ENCODE results near the gene KCNQ1OT1.

Gene KCNQ1OT1

DNA sequence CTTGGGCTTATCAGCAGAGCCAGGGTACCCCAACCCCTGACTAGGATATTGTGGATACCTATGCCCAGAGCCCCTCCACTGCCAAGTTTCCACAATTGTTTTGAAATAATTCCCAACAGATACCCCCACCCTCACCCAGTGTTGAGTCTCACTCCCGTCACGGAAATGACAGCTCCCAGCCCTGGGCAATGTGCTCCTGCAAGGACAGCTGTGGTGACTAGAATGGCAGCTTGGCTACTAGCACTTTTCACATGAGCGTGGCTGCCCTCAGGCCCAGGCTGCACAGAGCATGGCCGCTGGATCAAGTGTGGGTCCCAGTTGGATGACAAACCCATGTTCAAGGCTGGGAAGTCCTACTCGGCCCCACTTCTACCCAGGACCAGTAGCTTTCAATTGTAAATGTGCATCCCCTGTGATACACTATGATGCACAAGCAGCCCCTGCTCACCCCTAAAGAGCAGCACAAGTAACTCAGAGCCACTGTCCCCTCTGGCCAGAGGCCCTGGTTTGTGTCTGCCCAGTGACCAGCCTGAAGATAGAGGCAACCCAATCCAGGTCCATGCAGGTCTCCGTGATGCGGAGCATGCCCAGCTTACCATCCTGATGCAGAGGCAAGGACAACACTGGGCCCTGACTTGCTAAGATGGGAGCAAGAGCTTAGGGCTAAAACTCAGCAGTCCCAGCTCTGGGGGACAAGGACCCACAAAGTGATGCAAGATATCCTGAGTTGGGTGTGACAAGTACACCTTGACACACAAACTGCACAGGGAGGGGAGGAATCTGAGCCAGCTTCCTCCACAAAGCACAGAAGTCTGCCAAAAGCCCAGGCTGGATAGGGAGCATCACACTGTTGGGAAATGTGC, 13.2 kb downstream of the KCNQ1OT1 start:
- no peak for DNase-seq (ENCODE audit: low read depth)

GRCh38 chr11:2685566-2686359, 14.0 kb downstream of the KCNQ1OT1 start:
- no peak for DNase-seq (ENCODE audit: low read depth)

GRCh38 chr11:2685051-2685450, 14.7 kb downstream of the KCNQ1OT1 start:
- DNase-seq (ENCODE audit: low read depth): no peak

- DNase-seq (ENCODE audit: low read depth): no peak
Measured at GRCh38 chr11:2684581-2684980, 15.2 kb downstream of the KCNQ1OT1 start.

DNA sequence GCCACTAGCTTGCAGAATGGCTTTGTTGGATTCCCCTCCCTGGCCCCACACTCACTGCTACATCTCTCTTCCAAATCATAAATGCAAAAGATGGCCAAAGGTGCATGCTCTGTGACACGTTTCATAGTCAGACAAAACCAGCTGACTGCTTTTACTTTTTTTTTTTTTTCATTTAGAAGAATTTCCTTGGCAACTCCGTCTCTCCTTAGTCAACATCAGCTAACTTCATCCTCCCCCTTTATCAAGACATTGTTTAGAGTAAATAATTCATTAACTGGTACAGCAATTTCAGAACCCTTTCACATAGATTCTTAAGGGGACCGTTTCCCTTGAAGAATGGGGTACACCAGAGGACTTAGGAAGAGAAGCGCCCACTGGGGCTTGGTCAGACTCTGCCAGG, 16.0 kb downstream of the KCNQ1OT1 start:
- no peak for DNase-seq (ENCODE audit: low read depth)

- no peak for DNase-seq (ENCODE audit: low read depth)
Measured at GRCh38 chr11:2681408-2682145, 18.2 kb downstream of the KCNQ1OT1 start.

DNA sequence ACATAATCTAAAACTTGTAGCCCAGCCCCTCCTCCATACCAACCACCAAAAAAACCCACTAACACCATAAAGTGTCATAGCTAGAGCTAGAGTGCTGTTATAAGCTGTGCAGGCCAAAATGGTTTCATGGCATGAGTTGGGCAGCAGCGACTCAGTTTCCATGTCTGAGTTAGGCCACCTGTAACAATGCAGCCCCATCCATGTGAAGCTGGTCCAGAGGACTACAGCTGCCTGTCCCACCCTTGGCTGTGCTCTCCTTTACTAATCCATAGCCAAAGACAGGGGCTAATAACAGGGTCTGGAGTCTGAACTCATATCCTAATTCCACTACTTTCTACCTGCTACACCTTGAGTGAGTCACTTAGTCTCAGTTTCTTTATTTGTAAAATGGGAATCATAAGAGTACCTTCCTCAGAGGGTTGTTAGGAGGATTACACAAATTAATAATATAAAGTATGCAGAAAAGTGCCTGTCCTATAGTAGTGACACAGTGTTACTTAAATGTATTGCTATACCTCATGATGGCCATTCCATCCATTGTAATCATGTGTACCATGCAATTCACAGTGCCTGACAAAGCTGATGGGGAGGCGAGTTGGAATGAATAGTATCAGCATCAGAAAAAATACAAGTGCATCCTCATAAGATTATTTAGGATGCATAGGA, 20.6 kb downstream of the KCNQ1OT1 start:
- no peak for DNase-seq (ENCODE audit: low read depth)

GRCh38 chr11:2678396-2678795, 21.4 kb downstream of the KCNQ1OT1 start:
- no peak for DNase-seq (ENCODE audit: low read depth)

DNA sequence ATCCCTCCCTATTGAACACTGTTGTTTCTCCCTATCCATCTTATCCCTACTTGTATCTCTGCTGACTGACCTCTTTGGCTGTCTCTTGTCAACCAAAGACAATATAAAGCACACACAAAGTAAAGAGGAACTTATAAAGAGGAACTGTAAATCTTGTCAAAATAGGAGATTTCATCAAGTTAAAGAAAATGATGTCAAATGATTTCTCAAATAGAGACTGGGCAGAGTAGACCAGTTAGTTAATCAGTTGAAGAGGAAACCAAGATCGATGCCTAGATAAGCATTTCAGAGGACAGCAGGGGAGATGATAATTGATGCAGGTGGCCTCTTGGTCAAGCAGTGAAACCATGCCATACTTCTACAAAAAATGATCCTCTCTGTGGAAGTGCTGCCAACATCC, 22.7 kb downstream of the KCNQ1OT1 start:
- DNase-seq (ENCODE audit: low read depth): no peak

- DNase-seq (ENCODE audit: low read depth): no peak
Measured at GRCh38 chr11:2675540-2675939, 24.3 kb downstream of the KCNQ1OT1 start.

GRCh38 chr11:2674658-2675131, 25.1 kb downstream of the KCNQ1OT1 start:
- DNase-seq (ENCODE audit: low read depth): no peak

DNA sequence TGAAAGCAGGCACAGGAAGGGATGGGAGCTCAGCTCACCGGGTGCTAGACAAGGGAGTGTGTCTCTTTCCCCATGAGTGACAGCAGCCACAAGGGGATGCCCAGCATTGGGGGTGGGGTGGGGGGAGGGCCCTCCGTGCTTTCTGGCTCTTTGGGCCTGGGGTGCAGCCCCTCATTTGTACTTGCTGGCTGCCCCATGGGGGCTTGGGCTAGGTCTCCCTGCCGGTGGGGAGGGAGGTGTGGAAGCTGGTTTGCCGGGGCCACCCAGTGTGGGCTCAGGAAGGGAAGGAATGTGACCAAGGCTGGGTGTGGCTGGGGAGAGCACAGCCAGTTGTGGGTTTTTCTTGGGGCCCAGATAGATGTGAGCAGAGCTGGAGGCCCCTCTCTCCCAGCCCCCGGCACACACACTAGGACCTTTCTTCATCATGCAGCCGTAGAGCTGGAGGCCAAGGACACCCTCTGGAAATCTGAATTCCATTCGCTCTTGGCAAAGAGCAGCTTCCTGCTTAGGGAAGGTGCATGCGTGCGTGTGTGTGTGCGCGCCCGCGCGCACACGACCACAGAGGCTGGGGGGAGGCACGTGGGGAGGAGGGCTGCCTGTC, 25.8 kb downstream of the KCNQ1OT1 start:
- no peak for DNase-seq (ENCODE audit: low read depth)

- no peak for DNase-seq (ENCODE audit: low read depth)
Measured at GRCh38 chr11:2673250-2673610, 26.6 kb downstream of the KCNQ1OT1 start.

DNA sequence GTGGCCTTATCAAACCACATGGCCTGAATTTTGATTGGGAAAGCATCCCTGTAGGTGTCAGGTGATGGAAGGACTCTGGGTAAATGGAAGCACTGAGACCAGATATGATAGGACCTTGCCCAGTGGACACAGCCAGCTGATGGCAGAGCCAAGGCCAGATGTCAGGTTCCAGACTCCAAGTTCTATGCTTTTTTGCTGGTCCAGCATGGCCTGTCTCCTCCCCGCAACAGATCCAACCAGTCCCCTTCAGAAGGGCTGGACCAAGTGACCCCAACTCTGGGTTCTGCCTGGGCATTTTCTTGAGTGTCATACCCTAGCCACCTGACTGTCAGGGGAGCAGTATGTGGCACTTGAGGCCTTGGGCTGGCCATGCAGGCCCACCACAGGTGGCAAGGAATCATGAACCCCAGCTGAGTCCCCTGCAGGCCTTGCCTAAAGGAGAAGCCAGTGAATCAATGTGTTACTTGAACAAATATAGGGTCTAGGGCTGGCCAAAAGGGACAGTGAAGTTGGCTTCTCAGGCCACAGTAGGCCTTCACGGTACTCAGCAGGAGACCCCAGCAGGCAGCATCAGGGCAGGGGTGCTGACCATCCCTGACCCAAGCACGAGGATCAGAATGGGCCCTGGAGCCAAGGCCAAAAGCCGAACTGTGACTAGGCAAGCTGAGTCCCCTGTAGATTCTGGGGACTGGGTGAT, 27.1 kb downstream of the KCNQ1OT1 start:
- DNase-seq (ENCODE audit: low read depth): no peak

GRCh38 chr11:2671748-2672147, 28.0 kb downstream of the KCNQ1OT1 start:
- no peak for DNase-seq (ENCODE audit: low read depth)

- DNase-seq (ENCODE audit: low read depth): no peak
Measured at GRCh38 chr11:2670541-2671100, 29.2 kb downstream of the KCNQ1OT1 start.

DNA sequence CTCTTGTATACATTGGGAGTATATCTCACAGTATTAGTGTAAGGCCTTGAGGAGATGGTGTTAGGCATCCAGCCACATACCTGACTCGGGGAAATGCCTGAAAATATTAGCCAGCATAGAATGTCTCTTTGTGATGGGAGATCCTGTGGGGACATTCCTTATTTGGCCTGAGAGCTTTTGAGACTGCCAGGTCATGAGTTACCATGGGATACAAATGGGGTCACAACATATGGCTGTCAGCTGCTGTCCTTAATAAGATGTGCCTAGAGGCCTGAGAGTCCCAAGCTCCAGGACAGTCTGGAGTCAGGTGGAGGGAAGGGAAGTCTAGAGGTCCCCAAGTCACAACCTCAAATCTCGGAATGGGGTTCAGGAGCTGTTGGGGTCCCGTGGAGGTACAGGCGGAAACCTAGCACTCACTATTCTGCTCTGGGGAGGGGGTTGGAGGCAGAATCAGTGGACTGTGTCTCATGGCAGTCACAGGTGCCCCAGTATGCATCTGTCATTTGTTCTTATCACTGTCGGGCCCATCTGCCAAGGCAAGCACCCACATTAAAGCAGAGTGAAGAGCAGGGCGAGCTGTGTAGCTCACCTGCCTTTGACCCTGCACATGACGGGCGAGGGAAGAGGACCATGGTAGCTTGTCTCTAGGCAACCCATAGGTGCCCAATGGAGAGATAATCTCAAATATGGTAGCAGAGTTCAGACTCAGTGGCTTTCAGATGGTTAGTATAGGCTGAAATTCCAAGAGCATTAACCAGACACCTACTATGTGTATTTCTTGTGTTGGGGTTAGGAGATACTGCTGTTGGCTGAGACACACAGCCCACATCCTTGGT, 29.9 kb downstream of the KCNQ1OT1 start:
- no peak for DNase-seq (ENCODE audit: low read depth)

DNA sequence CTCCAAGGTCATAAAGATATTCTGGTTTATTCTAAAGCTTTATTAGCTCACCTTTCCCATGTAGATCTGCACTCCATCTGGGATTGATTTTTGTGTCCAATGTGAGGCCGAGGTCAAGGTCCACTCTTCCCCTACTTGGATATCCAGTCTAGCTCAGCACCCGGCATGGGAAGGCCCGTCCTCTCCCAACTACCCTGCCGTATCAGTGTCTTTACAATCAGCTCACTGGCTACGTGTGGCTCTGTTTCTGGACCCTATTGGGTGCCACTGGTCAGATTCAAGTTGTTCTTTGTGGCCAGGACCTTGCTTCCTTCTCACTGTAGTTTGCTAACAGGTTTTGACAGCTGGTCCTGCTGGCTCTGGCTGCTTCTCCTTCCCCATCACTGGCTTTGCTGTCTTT, 30.9 kb downstream of the KCNQ1OT1 start:
- no peak for DNase-seq (ENCODE audit: low read depth)

DNA sequence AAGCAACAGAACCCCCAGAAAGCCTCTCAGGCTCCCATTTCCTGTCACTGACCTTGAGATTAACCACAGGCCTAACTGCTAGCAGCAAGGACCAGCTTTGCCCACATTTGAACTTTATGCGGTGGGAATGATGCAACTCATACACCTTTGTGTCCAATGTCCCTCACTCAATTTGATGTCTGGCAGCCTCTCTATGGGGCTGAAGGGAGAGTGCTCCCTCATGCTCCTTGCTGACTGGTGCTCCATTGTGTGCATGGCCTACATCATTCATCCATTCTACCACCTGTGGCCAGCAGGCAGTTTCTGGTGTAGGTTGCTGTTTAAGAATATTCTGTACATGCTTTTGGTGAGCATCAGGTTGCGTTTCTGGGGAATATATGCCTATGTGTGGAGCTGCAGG, 31.9 kb downstream of the KCNQ1OT1 start:
- DNase-seq (ENCODE audit: low read depth): no peak

All from GM04504 (cell line).